ENCODE data around the gene NAT9. TPM values are rescaled to one million over a fixed set of nuclear protein-coding genes. Genes with fewer than 3 reads are reported as not detected.

NAT9 gene
- total RNA-seq, 4 donors from 2014 or later: 12.4 to 20.0 (median 18.3) TPM

GRCh38 chr17:74771319-74771914 is 4.7 kb downstream of the NAT9 start:
- TF ChIP-seq CTCF (IDR thresholded peaks at IDR 0.05; ENCODE audit: low read depth): no peak

GRCh38 chr17:74770498-74771318 is 5.4 kb downstream of the NAT9 start:
- TF ChIP-seq CTCF (IDR thresholded peaks at IDR 0.05; ENCODE audit: low read depth): no peak

GRCh38 chr17:74769856-74770497 is 6.2 kb downstream of the NAT9 start:
- no peak for TF ChIP-seq CTCF (IDR thresholded peaks at IDR 0.05; ENCODE audit: low read depth)

- TF ChIP-seq CTCF (IDR thresholded peaks at IDR 0.05; ENCODE audit: low read depth): no peak
These were observed 6.8 kb downstream of the NAT9 start for GRCh38 chr17:74769266-74769855.

- no peak for TF ChIP-seq CTCF (IDR thresholded peaks at IDR 0.05; ENCODE audit: low read depth)
These were observed 7.4 kb downstream of the NAT9 start for GRCh38 chr17:74768763-74769114.

- TF ChIP-seq CTCF (IDR thresholded peaks at IDR 0.05; ENCODE audit: low read depth): no peak
These were observed 7.9 kb downstream of the NAT9 start for GRCh38 chr17:74768069-74768762.

Data from subcutaneous adipose tissue (tissue), 4 donors.